ENCODE data around the gene REST. TPM values are rescaled to one million over a fixed set of nuclear protein-coding genes. Genes with fewer than 3 reads are reported as not detected.

The REST gene
- total RNA-seq, 1 donor from 2014 or later = 66.2 TPM

GRCh38 chr4:56981795-56982201, 74.1 kb downstream of the REST start:
- peaks cover 21% of the 10 kb centered on the region for H3K36me3 Mint-ChIP-seq
- no peak for DNase-seq (ENCODE audit: extremely low spot score, unreplicated experiment)
- peaks cover 22% of the 10 kb centered on the region for H3K4me1 Mint-ChIP-seq (ENCODE audit: unreplicated experiment)
- H3K27me3 Mint-ChIP-seq = no peaks in the 10 kb centered on the region
- H3K4me3 Mint-ChIP-seq = peak overlapping the region; percentile 100
- peak overlapping the region; percentile 29 for H3K27ac Mint-ChIP-seq
- H3K9me3 Mint-ChIP-seq = no peaks in the 10 kb centered on the region
- TF ChIP-seq CTCF (conservative IDR thresholded peaks at IDR 0.05) = no peak

- DNase-seq (ENCODE audit: extremely low spot score, unreplicated experiment) = no peak
- Mint-ChIP-seq H3K27me3 (no peaks in the 10 kb centered on the region), H3K36me3 (peaks cover 46% of the 10 kb centered on the region), H3K4me3 (no peak overlapping the region), H3K27ac (no peak overlapping the region), H3K9me3 (no peaks in the 10 kb centered on the region), H3K4me1 (ENCODE audit: unreplicated experiment) (peaks cover 15% of the 10 kb centered on the region)
- TF ChIP-seq CTCF (conservative IDR thresholded peaks at IDR 0.05) = no peak
Measured at GRCh38 chr4:56986192-56986591, 78.5 kb downstream of the REST start.

GRCh38 chr4:56986952-56987351, 79.3 kb downstream of the REST start:
- Mint-ChIP-seq H3K9me3 (no peaks in the 10 kb centered on the region), H3K27ac (no peak overlapping the region), H3K4me3 (no peak overlapping the region), H3K36me3 (peaks cover 48% of the 10 kb centered on the region), H3K27me3 (no peaks in the 10 kb centered on the region), H3K4me1 (ENCODE audit: unreplicated experiment) (peaks cover 8% of the 10 kb centered on the region)
- TF ChIP-seq CTCF (conservative IDR thresholded peaks at IDR 0.05) = no peak
- no peak for DNase-seq (ENCODE audit: extremely low spot score, unreplicated experiment)

- H3K36me3 Mint-ChIP-seq = peaks cover 47% of the 10 kb centered on the region
- no peaks in the 10 kb centered on the region for H3K4me1 Mint-ChIP-seq (ENCODE audit: unreplicated experiment)
- no peaks in the 10 kb centered on the region for H3K9me3 Mint-ChIP-seq
- no peak for TF ChIP-seq CTCF (conservative IDR thresholded peaks at IDR 0.05)
- H3K27ac Mint-ChIP-seq = no peak overlapping the region
- H3K27me3 Mint-ChIP-seq = no peaks in the 10 kb centered on the region
- no peak for DNase-seq (ENCODE audit: extremely low spot score, unreplicated experiment)
- no peak overlapping the region for H3K4me3 Mint-ChIP-seq
Measured at GRCh38 chr4:56990109-56990905, 82.6 kb downstream of the REST start.

GRCh38 chr4:56995525-56995924, 87.8 kb downstream of the REST start:
- Mint-ChIP-seq H3K27me3 (no peaks in the 10 kb centered on the region), H3K4me1 (ENCODE audit: unreplicated experiment) (no peaks in the 10 kb centered on the region), H3K9me3 (no peaks in the 10 kb centered on the region), H3K36me3 (peaks cover 41% of the 10 kb centered on the region), H3K27ac (no peak overlapping the region), H3K4me3 (no peak overlapping the region)
- no peak for TF ChIP-seq CTCF (conservative IDR thresholded peaks at IDR 0.05)
- DNase-seq (ENCODE audit: extremely low spot score, unreplicated experiment) = no peak

Data from type B pancreatic cell (in vitro differentiated cells).